ENCODE measurements around the gene GNGT2.

- TF ChIP-seq POLR2A (IDR thresholded peaks at IDR 0.05; ENCODE audit: low read depth, low read length) (no peak), CTCF (conservative IDR thresholded peaks at IDR 0.05; ENCODE audit: low read depth, low read length) (no peak), RCOR1 (IDR thresholded peaks at IDR 0.05; ENCODE audit: insufficient replicate concordance, low read length) (no peak), SMC3 (IDR thresholded peaks at IDR 0.05; ENCODE audit: low read depth, low read length) (no peak), ELK1 (IDR thresholded peaks at IDR 0.05; ENCODE audit: borderline replicate concordance, low read depth, low read length) (no peak), RAD21 (IDR thresholded peaks at IDR 0.05; ENCODE audit: low read length) (no peak), BHLHE40 (IDR thresholded peaks at IDR 0.05; ENCODE audit: low read depth, low read length) (no peak), USF2 (IDR thresholded peaks at IDR 0.05; ENCODE audit: low read depth, low read length) (no peak), NFE2L2 (IDR thresholded peaks at IDR 0.05; ENCODE audit: low read depth, low read length) (no peak), FOS (IDR thresholded peaks at IDR 0.05; ENCODE audit: low read depth, low read length) (no peak), MXI1 (IDR thresholded peaks at IDR 0.05; ENCODE audit: borderline replicate concordance, low read depth, low read length) (no peak), RFX5 (IDR thresholded peaks at IDR 0.05; ENCODE audit: low read depth, low read length) (no peak)
These were observed 3.5 kb upstream of the GNGT2 start for GRCh38 chr17:49213847-49214246.

Measured in IMR-90 (cell line).